ENCODE data around the gene FBLN1.

GRCh38 chr22:45453764-45454163 is 48.9 kb upstream of the FBLN1 start:
- TF ChIP-seq EZH2 (IDR thresholded peaks at IDR 0.05; ENCODE audit: borderline replicate concordance, low read length), result no peak
- no peak for TF ChIP-seq CTCF (conservative IDR thresholded peaks at IDR 0.05 in 1 of 2, IDR thresholded peaks at IDR 0.05 in 1 of 2; ENCODE audit: extremely low read depth in 1 of 2, insufficient read depth in 1 of 2, low read depth in 1 of 2, low read length in 2 of 2)
